K562 (cell line): ENCODE data around the gene DYNLL1. TPM values are rescaled to one million over a fixed set of nuclear protein-coding genes. Genes with fewer than 3 reads are reported as not detected.
A peak's percentile ranks its signal among the peaks of the same experiment; 100 is the strongest.

Experiments used
- BCOR ChIP-seq: fragments of 450-650 bp; IDR thresholded peaks from 2 replicates; pipeline ENCODE4 v1.6.1; 2016
- BRD4 ChIP-seq: fragments of 200-600 bp; sonication (generic); IDR thresholded peaks from 2 replicates; pipeline ENCODE4 v1.6.1; 2017; ENCODE audit warnings: inconsistent platforms
- CUX1 ChIP-seq: fragments of 200-800 bp; sonication (Bioruptor generic); IDR thresholded peaks from 2 replicates; pipeline ENCODE4 v1.6.1; 2016; ENCODE audit warnings: missing genetic modification characterization, missing compliant biosample characterization
- CXXC5 ChIP-seq: fragments of 250-450 bp; sonication (Bioruptor Pico); IDR thresholded peaks from 2 replicates; pipeline ENCODE4 v1.8.0; 2022; ENCODE audit warnings: inconsistent platforms, mild to moderate bottlenecking, moderate library complexity
- MTA3 ChIP-seq: fragments of 450-650 bp; formaldehyde crosslinking; IDR thresholded peaks from 2 replicates; pipeline ENCODE4 v1.6.1; 2017; ENCODE audit warnings: mild to moderate bottlenecking, borderline replicate concordance
- U2AF2 ChIP-seq: fragments of 200-400 bp; formaldehyde crosslinking; optimal IDR thresholded peaks from 2 replicates; pipeline ENCODE3; 2017; ENCODE audit warnings: low read depth, mild to moderate bottlenecking, low read length
- polyA plus RNA-seq, 8 experiments: library from polyadenylated mRNA; depleted of rRNA in 4 of 8; stranded (reverse) in 5 of 8; unstranded in 3 of 8; fragments of >200 nt; fragmentation: Nextera tagmentation in 2 of 8; fragmentation: Illumina TruSeq in 1 of 8; extraction: Ambion mirVana in 2 of 8; extraction: Trizol in 1 of 8; gene quantifications; 2 replicates each; pipeline versions ENCODE4 v1.2.1 to v1.2.3, GENCODE V29; 2011 to 2014; ENCODE audit warnings: inconsistent platforms in 1 of 8, missing spikeins in 1 of 8
- total RNA-seq, 7 experiments: library from RNA; depleted of rRNA in 6 of 7; stranded (reverse); fragments of >200 nt in 6 of 7; fragmentation: Illumina TruSeq in 2 of 7; extraction: Trizol in 2 of 7; gene quantifications; 2 replicates each; pipeline versions ENCODE4 v1.2.1 to v1.2.3, GENCODE V29; 2011 to 2021; ENCODE audit warnings: low replicate concordance in 1 of 7
- TF ChIP-seq, protein P1 (sequence below): fragments of 200-600 bp; sonication (generic); IDR thresholded peaks from one replicate; pipeline ENCODE4 v1.6.1; 2012; ENCODE audit warnings: mild to moderate bottlenecking, low read depth, low read length, inconsistent platforms

Gene DYNLL1
- total and polyA plus RNA-seq, 9 of the 15 experiments (the other 6 are each of a cell fraction or from before 2014, with no cell fraction given): 303 to 1,112 (median 468) TPM

DNA sequence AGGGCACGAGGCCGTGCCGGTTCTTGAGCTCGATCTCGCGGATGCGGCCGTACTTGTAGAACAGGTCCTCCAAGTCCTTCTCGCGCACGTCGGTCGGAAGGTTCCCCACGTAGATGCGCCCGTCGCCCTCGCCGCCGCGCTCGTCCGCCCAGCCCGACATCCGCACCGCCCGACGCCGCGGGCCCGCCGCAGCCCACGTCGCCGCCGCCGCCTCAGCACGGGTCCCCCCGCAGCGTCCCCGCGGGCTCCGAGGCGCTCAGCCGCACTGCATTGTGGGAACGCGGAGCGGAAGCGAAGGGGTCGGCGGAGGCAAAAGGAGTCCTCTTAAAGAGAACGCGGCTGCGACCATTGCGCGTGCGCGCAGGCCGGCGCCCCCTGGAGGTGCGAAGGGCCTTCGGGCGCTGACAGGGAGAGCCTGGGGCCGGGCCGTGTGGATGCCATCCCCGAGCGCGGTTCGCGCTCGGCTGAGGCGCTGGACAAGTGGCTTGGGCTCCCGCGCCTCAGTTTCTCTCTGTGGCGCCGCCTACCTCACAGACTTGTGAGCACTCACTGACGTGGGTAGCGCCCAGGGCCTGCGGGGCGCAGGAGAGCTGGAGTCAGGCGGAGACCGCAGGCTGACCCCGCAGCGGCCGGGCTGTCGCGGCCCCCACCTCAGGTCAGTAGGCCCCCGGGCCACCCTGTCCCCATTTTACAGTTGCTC is 26.3 kb upstream of the DYNLL1 start, which contains the start of gene SRSF9 (continued):
- TF ChIP-seq, protein P1, sequence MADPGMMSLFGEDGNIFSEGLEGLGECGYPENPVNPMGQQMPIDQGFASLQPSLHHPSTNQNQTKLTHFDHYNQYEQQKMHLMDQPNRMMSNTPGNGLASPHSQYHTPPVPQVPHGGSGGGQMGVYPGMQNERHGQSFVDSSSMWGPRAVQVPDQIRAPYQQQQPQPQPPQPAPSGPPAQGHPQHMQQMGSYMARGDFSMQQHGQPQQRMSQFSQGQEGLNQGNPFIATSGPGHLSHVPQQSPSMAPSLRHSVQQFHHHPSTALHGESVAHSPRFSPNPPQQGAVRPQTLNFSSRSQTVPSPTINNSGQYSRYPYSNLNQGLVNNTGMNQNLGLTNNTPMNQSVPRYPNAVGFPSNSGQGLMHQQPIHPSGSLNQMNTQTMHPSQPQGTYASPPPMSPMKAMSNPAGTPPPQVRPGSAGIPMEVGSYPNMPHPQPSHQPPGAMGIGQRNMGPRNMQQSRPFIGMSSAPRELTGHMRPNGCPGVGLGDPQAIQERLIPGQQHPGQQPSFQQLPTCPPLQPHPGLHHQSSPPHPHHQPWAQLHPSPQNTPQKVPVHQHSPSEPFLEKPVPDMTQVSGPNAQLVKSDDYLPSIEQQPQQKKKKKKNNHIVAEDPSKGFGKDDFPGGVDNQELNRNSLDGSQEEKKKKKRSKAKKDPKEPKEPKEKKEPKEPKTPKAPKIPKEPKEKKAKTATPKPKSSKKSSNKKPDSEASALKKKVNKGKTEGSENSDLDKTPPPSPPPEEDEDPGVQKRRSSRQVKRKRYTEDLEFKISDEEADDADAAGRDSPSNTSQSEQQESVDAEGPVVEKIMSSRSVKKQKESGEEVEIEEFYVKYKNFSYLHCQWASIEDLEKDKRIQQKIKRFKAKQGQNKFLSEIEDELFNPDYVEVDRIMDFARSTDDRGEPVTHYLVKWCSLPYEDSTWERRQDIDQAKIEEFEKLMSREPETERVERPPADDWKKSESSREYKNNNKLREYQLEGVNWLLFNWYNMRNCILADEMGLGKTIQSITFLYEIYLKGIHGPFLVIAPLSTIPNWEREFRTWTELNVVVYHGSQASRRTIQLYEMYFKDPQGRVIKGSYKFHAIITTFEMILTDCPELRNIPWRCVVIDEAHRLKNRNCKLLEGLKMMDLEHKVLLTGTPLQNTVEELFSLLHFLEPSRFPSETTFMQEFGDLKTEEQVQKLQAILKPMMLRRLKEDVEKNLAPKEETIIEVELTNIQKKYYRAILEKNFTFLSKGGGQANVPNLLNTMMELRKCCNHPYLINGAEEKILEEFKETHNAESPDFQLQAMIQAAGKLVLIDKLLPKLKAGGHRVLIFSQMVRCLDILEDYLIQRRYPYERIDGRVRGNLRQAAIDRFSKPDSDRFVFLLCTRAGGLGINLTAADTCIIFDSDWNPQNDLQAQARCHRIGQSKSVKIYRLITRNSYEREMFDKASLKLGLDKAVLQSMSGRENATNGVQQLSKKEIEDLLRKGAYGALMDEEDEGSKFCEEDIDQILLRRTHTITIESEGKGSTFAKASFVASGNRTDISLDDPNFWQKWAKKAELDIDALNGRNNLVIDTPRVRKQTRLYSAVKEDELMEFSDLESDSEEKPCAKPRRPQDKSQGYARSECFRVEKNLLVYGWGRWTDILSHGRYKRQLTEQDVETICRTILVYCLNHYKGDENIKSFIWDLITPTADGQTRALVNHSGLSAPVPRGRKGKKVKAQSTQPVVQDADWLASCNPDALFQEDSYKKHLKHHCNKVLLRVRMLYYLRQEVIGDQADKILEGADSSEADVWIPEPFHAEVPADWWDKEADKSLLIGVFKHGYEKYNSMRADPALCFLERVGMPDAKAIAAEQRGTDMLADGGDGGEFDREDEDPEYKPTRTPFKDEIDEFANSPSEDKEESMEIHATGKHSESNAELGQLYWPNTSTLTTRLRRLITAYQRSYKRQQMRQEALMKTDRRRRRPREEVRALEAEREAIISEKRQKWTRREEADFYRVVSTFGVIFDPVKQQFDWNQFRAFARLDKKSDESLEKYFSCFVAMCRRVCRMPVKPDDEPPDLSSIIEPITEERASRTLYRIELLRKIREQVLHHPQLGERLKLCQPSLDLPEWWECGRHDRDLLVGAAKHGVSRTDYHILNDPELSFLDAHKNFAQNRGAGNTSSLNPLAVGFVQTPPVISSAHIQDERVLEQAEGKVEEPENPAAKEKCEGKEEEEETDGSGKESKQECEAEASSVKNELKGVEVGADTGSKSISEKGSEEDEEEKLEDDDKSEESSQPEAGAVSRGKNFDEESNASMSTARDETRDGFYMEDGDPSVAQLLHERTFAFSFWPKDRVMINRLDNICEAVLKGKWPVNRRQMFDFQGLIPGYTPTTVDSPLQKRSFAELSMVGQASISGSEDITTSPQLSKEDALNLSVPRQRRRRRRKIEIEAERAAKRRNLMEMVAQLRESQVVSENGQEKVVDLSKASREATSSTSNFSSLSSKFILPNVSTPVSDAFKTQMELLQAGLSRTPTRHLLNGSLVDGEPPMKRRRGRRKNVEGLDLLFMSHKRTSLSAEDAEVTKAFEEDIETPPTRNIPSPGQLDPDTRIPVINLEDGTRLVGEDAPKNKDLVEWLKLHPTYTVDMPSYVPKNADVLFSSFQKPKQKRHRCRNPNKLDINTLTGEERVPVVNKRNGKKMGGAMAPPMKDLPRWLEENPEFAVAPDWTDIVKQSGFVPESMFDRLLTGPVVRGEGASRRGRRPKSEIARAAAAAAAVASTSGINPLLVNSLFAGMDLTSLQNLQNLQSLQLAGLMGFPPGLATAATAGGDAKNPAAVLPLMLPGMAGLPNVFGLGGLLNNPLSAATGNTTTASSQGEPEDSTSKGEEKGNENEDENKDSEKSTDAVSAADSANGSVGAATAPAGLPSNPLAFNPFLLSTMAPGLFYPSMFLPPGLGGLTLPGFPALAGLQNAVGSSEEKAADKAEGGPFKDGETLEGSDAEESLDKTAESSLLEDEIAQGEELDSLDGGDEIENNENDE: no peak
- TF ChIP-seq MTA3 (peak; percentile 82), U2AF2 (no peak), CXXC5 (CRISPR knock-in tag) (peak; percentile 87), BRD4 (no peak), BCOR (peak; percentile 83; the same call in 1 of the 2 replicates), CUX1 (CRISPR knock-in tag) (no peak)
